ENCODE results near the gene SGSM2. TPM values are rescaled to one million over a fixed set of nuclear protein-coding genes. Genes with fewer than 3 reads are reported as not detected.

The SGSM2 gene
- total and polyA plus RNA-seq, 2 of the 8 experiments (the other 6 are each of a cell fraction or from before 2014, with no cell fraction given): 44.5 to 77.7 TPM

DNA sequence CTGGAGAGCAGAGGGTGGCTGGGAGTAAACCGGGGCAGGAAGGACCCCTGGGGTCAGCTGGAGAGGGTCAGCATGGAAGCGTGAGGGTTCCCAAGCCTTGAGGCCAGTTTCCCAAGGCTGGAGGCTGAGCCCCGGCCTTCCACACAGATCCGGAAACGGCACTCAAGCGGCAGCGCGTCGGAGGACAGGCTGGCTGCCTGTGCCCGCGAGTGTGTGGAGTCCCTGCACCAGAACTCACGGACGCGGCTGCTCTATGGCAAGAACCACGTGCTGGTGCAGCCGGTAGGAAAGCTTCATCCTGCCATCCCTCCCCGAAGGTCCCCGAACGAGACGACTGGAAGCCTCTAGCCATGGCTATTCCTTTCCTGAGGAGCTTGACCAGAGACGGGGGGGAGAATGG lies 26.0 kb downstream of the SGSM2 start:
- Histone ChIP-seq H3K23ac (ENCODE audit: insufficient read length) (no peak overlapping the region), H3K4me3 (ENCODE audit: extremely low read depth in 1 of 4, insufficient read depth in 2 of 4, low read depth in 3 of 4, low read length in 4 of 4) (no peak overlapping the region), H4K91ac (replicated peaks; ENCODE audit: insufficient read length, low read length) (no peak overlapping the region), H2BK5ac (ENCODE audit: low read depth, low read length) (no peak overlapping the region), H3K23me2 (ENCODE audit: low read depth, low read length) (no peaks in the 10 kb centered on the region), H3K9ac (replicated peaks in 1 of 4; ENCODE audit: extremely low read depth in 1 of 4, low read depth in 3 of 4, low read length in 3 of 4) (no peak overlapping the region), H3K27me3 (replicated peaks in 1 of 4; ENCODE audit: control insufficient read depth in 3 of 4, extremely low read depth in 1 of 4, insufficient read depth in 3 of 4, low read length in 3 of 4) (no peaks in the 10 kb centered on the region), H3K18ac (ENCODE audit: extremely low read depth, low read length) (no peak overlapping the region), H3K14ac (ENCODE audit: insufficient read length) (no peak overlapping the region), H3K27ac (ENCODE audit: low read depth, low read length) (no peak overlapping the region), H2AFZ (ENCODE audit: low read length) (no peak overlapping the region), H3K79me1 (ENCODE audit: low read depth, low read length) (no peaks in the 10 kb centered on the region), H3K9me3 (ENCODE audit: insufficient read depth in 2 of 2, low read depth in 1 of 2, low read length in 1 of 2) (no peaks in the 10 kb centered on the region), H4K8ac (ENCODE audit: extremely low read depth, insufficient read depth, low read length) (no peak overlapping the region), H2BK12ac (ENCODE audit: low read depth, low read length) (no peak overlapping the region), H3K36me3 (ENCODE audit: control insufficient read depth in 2 of 4, insufficient read depth in 4 of 4, low read length in 3 of 4) (peaks cover 0 to 10% (median 6%) of the 10 kb centered on the region in 4 experiments; a peak in 4 of 8 replicates), H4K20me1 (replicated peaks in 1 of 2; ENCODE audit: control insufficient read depth in 1 of 2, insufficient read depth in 2 of 2, low read length in 2 of 2) (peaks cover 2% of the 10 kb centered on the region in 2 experiments), H3K4me2 (ENCODE audit: insufficient read depth in 1 of 2, low read depth in 2 of 2, low read length in 2 of 2) (no peak overlapping the region), H4K5ac (ENCODE audit: insufficient read length, low read depth, low read length) (no peak overlapping the region), H3K79me2 (ENCODE audit: control insufficient read depth in 1 of 2, insufficient read depth in 2 of 2, low read length in 2 of 2) (no peaks in the 10 kb centered on the region), H3K4ac (replicated peaks; ENCODE audit: insufficient read length, low read depth, low read length) (no peak overlapping the region), H2BK15ac (ENCODE audit: low read length) (no peak overlapping the region), H2BK20ac (ENCODE audit: low read length) (no peak overlapping the region), H2AK5ac (ENCODE audit: low read depth, low read length) (no peak overlapping the region), H3K4me1 (replicated peaks in 1 of 4; ENCODE audit: control insufficient read depth in 3 of 4, insufficient read depth in 4 of 4, low read length in 3 of 4) (no peaks in the 10 kb centered on the region; a peak in 2 of 7 replicates), H2BK120ac (replicated peaks; ENCODE audit: low read depth, low read length) (no peak overlapping the region), H3K56ac (replicated peaks; ENCODE audit: insufficient read length, low read depth, low read length) (no peak overlapping the region)
- WGBS, 2 experiments (ENCODE audit: extremely low coverage in 1 of 2, insufficient coverage in 1 of 2, insufficient read length in 1 of 2, insufficient replicate concordance in 2 of 2, low coverage in 1 of 2, low lambda C conversion rate in 2 of 2, missing lambda C conversion rate in 1 of 2): 90% methylated on average over 21 of the region's 21 CpGs; no CpG with 5 or more reads in 1 of the 2 experiments
- FAIRE-seq (no peak), DNase-seq (ENCODE audit: low read depth in 1 of 2, low spot score in 2 of 2) (no peak)
- ChIA-PET POLR2A (ENCODE audit: partially characterized antibody) (interaction anchor here (0.8 to 1.5 kb wide), 5 partner anchors 10 to 35 kb away, joined by 3 read pairs; no protein-coding TSS in a partner anchor), CTCF (ENCODE audit: partially characterized antibody) (interaction anchor here (0.6 to 13.4 kb wide), 7 partner anchors 11 to 118 kb away, joined by 3 to 209 read pairs (median 6); no protein-coding TSS in a partner anchor)
- TF ChIP-seq SIX5 (IDR thresholded peaks at IDR 0.05; ENCODE audit: low read depth, low read length): no peak
- no peak for TF ChIP-seq ZNF274 (IDR thresholded peaks at IDR 0.05; ENCODE audit: borderline replicate concordance, extremely low read depth, low read length)
- no peak for TF ChIP-seq BACH1 (IDR thresholded peaks at IDR 0.05; ENCODE audit: low read length)

All from H1 (cell line).